ENCODE data around the gene AGK.

GRCh38 chr7:141700296-141700847 lies 149.2 kb downstream of the AGK start:
- no peak for TF ChIP-seq ZNF274 (IDR thresholded peaks at IDR 0.05; ENCODE audit: low read depth, low read length)
- TF ChIP-seq YY1 (IDR thresholded peaks at IDR 0.05; ENCODE audit: insufficient read depth, insufficient read length), result no peak
- no peak for TF ChIP-seq SUZ12 (IDR thresholded peaks at IDR 0.05; ENCODE audit: extremely low read depth, insufficient read depth, insufficient read length)
